HepG2 (cell line): ENCODE measurements around the gene SERPINF2. TPM values are rescaled to one million over a fixed set of nuclear protein-coding genes. Genes with fewer than 3 reads are reported as not detected.

Experiments used
- ASH2L ChIP-seq: fragments of 300-600, 200-600 bp; sonication (generic); IDR thresholded peaks from 2 replicates; pipeline ENCODE4 v1.7.0; 2017; ENCODE audit warnings: low read depth, mild to moderate bottlenecking, moderate library complexity, mixed read lengths, low read length; ENCODE audit not compliant: insufficient read length
- ATF2 ChIP-seq: sonication (generic); formaldehyde crosslinking; IDR thresholded peaks from 2 replicates; pipeline ENCODE4 v1.4.0; 2020; ENCODE audit warnings: missing genetic modification reagents
- DNMT1 ChIP-seq: sonication (generic); formaldehyde crosslinking; IDR thresholded peaks from 2 replicates; pipeline ENCODE4 v1.5.1; 2020; ENCODE audit warnings: mild to moderate bottlenecking, missing genetic modification reagents
- GMEB1 ChIP-seq: sonication (generic); formaldehyde crosslinking; IDR thresholded peaks from 2 replicates; pipeline ENCODE4 v1.5.1; 2020; ENCODE audit warnings: missing genetic modification reagents, mild to moderate bottlenecking, borderline replicate concordance
- HDAC1 ChIP-seq: sonication (generic); formaldehyde crosslinking; IDR thresholded peaks from 2 replicates; pipeline ENCODE4 v1.5.1; 2020; ENCODE audit warnings: mild to moderate bottlenecking, missing genetic modification reagents
- NR2F1 ChIP-seq, 2 experiments: fragments of 450-650 bp in 1 of 2; formaldehyde crosslinking in 1 of 2; IDR thresholded peaks; 2 replicates each; pipeline versions ENCODE4 v1.5.0 to v1.6.1; 2016 to 2020; ENCODE audit warnings: mild to moderate bottlenecking in 1 of 2, missing compliant biosample characterization in 1 of 2, missing genetic modification reagents in 1 of 2, moderate library complexity in 1 of 2
- SOX13 ChIP-seq, 3 experiments: fragments of 450-650 bp in 1 of 3; sonication (generic) in 1 of 3; formaldehyde crosslinking in 1 of 3; IDR thresholded peaks in 2 of 3; conservative IDR thresholded peaks in 1 of 3; 2 replicates each; pipeline versions ENCODE4 v1.5.0 to v1.6.1; 2016 to 2020; ENCODE audit warnings: antibody characterized with exemption in 1 of 3, mild to moderate bottlenecking in 1 of 3, missing compliant biosample characterization in 1 of 3, missing genetic modification reagents in 1 of 3, moderate library complexity in 1 of 3
- TSC22D2 ChIP-seq: sonication (generic); formaldehyde crosslinking; IDR thresholded peaks from 2 replicates; pipeline ENCODE4 v1.5.1; 2020; ENCODE audit warnings: missing genetic modification reagents, mild to moderate bottlenecking, borderline replicate concordance
- ZFX ChIP-seq: sonication (generic); formaldehyde crosslinking; IDR thresholded peaks from 2 replicates; pipeline ENCODE4 v1.4.0; 2020; ENCODE audit warnings: mild to moderate bottlenecking, low read depth, missing genetic modification reagents, moderate library complexity
- ZGPAT ChIP-seq: IDR thresholded peaks from 2 replicates; pipeline ENCODE4 v1.6.1; 2016; ENCODE audit warnings: mild to moderate bottlenecking
- ZNF407 ChIP-seq: sonication (generic); formaldehyde crosslinking; IDR thresholded peaks from one replicate; pipeline ENCODE4 v1.5.1; 2020; ENCODE audit warnings: mild to moderate bottlenecking, missing genetic modification reagents; ENCODE audit errors: not compliant biosample characterization
- ZNF777 ChIP-seq: sonication (generic); formaldehyde crosslinking; IDR thresholded peaks from 2 replicates; pipeline ENCODE4 v1.4.0; 2020; ENCODE audit warnings: missing genetic modification reagents
- polyA plus RNA-seq, 8 experiments: library from polyadenylated mRNA; depleted of rRNA in 3 of 8; stranded (reverse) in 7 of 8; unstranded in 1 of 8; fragments of >200 nt; fragmentation: Illumina TruSeq in 4 of 8; extraction: Trizol in 4 of 8; gene quantifications; 2 replicates each; pipeline versions ENCODE4 v1.2.1 to v1.2.3, GENCODE V29; 2011 to 2016; ENCODE audit warnings: low read depth in 4 of 8, missing spikeins in 1 of 8, mixed read lengths in 1 of 8; ENCODE audit not compliant: insufficient read depth in 1 of 8
- total RNA-seq, 5 experiments: library from RNA; depleted of rRNA; stranded (reverse); fragments of >200 nt; fragmentation: Illumina TruSeq; extraction: Trizol; gene quantifications; 2 replicates each; pipeline ENCODE4 v1.2.3, GENCODE V29; 2016; ENCODE audit warnings: low read depth in 1 of 5

SERPINF2 gene
- total and polyA plus RNA-seq, 2 of the 13 experiments (the other 11 are each of a cell fraction or from before 2014, with no cell fraction given), result 309 to 548 TPM

GRCh38 chr17:1724351-1724868 lies 18.3 kb upstream of the SERPINF2 start, which contains the start of gene WDR81 (continued):
- TF ChIP-seq ZNF407 (CRISPR knock-in tag), result peak; percentile 2
- no peak for TF ChIP-seq DNMT1 (CRISPR knock-in tag)
- TF ChIP-seq GMEB1, result no peak
- TF ChIP-seq TSC22D2 (CRISPR knock-in tag), result peak; percentile 49; the same call in 1 of the 2 replicates
- TF ChIP-seq ZNF777 (CRISPR knock-in tag), result no peak
- TF ChIP-seq ATF2 (CRISPR knock-in tag), result no peak
- no peak for TF ChIP-seq SOX13 (IDR thresholded peaks at IDR 0.05)
- TF ChIP-seq SOX13 (CRISPR knock-in tag; conservative IDR thresholded peaks at IDR 0.05 in 1 of 2, IDR thresholded peaks at IDR 0.05 in 1 of 2), result peak in 1 of 2 experiments; percentile 47; a peak in 1 of 4 replicates
- peak; percentile 86 for TF ChIP-seq HDAC1 (CRISPR knock-in tag)
- TF ChIP-seq NR2F1 (CRISPR knock-in tag; IDR thresholded peaks at IDR 0.05), result no peak
- peak; percentile 54 for TF ChIP-seq ZFX (CRISPR knock-in tag)
- peak; percentile 69; the same call in 1 of the 2 replicates for TF ChIP-seq ZGPAT (CRISPR knock-in tag)
- TF ChIP-seq ASH2L, result peak; percentile 63
